Suprapubic skin (tissue), 3 donors: Measurements from ENCODE around the gene LRRC27.

Experiments used
- POLR2A ChIP-seq, 2 donors: fragments of 450-650 bp; IDR thresholded peaks; one replicate each; pipeline ENCODE4 v1.6.1; 2017; ENCODE audit warnings: antibody characterized with exemption in 2 of 2, mild to moderate bottlenecking in 2 of 2, moderate library complexity in 2 of 2
- TF ChIP-seq, protein P1 (sequence below), 2 donors: fragments of 200-600 bp in 1 of 2; fragments of 450-650 bp in 1 of 2; sonication (generic) in 1 of 2; IDR thresholded peaks; one replicate each; pipeline ENCODE4 v1.5.1; 2016 to 2019; ENCODE audit warnings: antibody characterized with exemption in 2 of 2, mild to moderate bottlenecking in 1 of 2, moderate library complexity in 1 of 2

DNA sequence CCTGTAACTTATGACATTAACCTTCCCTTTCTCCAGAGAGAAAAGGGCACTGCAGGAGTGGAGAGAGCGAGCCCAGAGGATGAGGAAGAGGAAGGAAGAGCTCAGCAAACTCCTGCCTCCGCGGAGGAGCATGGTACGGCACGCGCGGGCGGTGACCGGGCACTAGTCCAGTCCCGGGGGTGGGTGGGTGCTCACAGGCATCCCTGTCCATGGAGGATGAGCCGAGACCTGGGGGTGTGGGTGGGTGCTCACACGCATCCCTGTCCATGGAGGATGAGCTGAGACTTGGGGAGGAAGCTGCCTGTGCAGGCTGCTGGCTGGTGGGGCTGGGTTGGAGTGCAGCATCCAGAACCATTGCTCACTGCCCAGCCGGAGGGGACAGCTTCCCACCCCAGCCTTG, 23.8 kb downstream of the LRRC27 start:
- TF ChIP-seq, protein P1, sequence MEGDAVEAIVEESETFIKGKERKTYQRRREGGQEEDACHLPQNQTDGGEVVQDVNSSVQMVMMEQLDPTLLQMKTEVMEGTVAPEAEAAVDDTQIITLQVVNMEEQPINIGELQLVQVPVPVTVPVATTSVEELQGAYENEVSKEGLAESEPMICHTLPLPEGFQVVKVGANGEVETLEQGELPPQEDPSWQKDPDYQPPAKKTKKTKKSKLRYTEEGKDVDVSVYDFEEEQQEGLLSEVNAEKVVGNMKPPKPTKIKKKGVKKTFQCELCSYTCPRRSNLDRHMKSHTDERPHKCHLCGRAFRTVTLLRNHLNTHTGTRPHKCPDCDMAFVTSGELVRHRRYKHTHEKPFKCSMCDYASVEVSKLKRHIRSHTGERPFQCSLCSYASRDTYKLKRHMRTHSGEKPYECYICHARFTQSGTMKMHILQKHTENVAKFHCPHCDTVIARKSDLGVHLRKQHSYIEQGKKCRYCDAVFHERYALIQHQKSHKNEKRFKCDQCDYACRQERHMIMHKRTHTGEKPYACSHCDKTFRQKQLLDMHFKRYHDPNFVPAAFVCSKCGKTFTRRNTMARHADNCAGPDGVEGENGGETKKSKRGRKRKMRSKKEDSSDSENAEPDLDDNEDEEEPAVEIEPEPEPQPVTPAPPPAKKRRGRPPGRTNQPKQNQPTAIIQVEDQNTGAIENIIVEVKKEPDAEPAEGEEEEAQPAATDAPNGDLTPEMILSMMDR (IDR thresholded peaks at IDR 0.05) = no peak
- no peak for TF ChIP-seq POLR2A (IDR thresholded peaks at IDR 0.05)
